Peyer's patch (tissue), 4 donors: ENCODE data around the gene GMEB2.

Source experiments
- CTCF ChIP-seq, 6 experiments: fragments of 450-650 bp in 4 of 6; fragments of 200-600 bp in 2 of 6; sonication (generic) in 1 of 6; IDR thresholded peaks; one replicate each; pipeline ENCODE4 v1.5.1; 2017 to 2019; ENCODE audit warnings: antibody characterized with exemption in 6 of 6, mild to moderate bottlenecking in 3 of 6, moderate library complexity in 1 of 6
- POLR2A ChIP-seq, 2 donors: fragments of 450-650 bp; IDR thresholded peaks; one replicate each; pipeline ENCODE4 v1.5.1; 2017; ENCODE audit warnings: antibody characterized with exemption in 2 of 2, mild to moderate bottlenecking in 2 of 2, moderate library complexity in 2 of 2

- TF ChIP-seq POLR2A (IDR thresholded peaks at IDR 0.05) (no peak), CTCF (IDR thresholded peaks at IDR 0.05) (no peak)
Measured at GRCh38 chr20:63577317-63577894, 49.5 kb downstream of the GMEB2 start.
